ENCODE measurements around the gene CDK17. TPM values are rescaled to one million over a fixed set of nuclear protein-coding genes. Genes with fewer than 3 reads are reported as not detected.
"Not testable (repeated sequence)": the region's sequence is repeated elsewhere in the genome, so short reads cannot be mapped to it uniquely, and the experiment has no call there.

Gene CDK17
- total and polyA plus RNA-seq, 12 donors, result 8.5 to 32.4 (median 21.0) TPM

DNA sequence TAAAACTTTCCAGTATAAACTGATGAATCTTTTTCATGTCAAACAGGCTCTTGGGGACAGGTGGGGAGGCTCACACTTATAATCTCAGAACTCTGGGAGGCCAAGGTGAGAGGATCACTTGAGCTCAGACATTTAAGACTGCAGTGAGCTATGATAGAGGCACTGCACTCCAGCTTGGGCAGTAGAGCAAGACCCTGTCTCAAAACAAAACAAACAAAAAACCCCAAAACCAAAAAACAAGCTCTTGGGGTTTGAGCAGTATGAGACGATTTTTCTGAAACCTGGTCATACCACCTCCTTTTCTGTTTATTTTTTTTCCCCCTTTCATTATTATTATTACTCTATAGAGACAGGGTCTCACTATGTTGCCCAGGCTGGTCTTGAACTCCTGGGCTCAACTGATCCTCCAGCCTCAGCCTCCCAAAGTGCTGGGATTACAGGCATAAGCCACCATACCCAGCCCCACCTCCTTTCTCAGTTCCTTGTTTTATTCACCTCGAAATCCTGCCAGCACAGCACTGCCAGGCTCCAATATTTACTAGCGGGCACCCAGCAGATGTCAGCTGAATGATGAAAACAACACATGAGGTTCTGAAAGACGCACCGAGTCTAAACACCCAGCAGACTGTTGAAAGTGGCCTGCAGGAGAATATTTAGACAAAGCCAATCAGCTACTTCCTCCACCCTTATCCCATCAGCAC, 19.5 kb upstream of the CDK17 start:
- no peak overlapping the region for H3K27ac ChIP-seq
- TF ChIP-seq, protein P1, sequence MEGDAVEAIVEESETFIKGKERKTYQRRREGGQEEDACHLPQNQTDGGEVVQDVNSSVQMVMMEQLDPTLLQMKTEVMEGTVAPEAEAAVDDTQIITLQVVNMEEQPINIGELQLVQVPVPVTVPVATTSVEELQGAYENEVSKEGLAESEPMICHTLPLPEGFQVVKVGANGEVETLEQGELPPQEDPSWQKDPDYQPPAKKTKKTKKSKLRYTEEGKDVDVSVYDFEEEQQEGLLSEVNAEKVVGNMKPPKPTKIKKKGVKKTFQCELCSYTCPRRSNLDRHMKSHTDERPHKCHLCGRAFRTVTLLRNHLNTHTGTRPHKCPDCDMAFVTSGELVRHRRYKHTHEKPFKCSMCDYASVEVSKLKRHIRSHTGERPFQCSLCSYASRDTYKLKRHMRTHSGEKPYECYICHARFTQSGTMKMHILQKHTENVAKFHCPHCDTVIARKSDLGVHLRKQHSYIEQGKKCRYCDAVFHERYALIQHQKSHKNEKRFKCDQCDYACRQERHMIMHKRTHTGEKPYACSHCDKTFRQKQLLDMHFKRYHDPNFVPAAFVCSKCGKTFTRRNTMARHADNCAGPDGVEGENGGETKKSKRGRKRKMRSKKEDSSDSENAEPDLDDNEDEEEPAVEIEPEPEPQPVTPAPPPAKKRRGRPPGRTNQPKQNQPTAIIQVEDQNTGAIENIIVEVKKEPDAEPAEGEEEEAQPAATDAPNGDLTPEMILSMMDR (IDR thresholded peaks at IDR 0.05), result no peak
- DNase-seq, result no peak
- WGBS, 2 donors, result 91 to 92% methylated on average over 5 of the region's 5 CpGs
- H3K36me3 ChIP-seq, result no peaks in the 10 kb centered on the region
- no peaks in the 10 kb centered on the region for H3K27me3 ChIP-seq
- H3K9me3 ChIP-seq, result no peaks in the 10 kb centered on the region
- no peak overlapping the region for H3K4me3 ChIP-seq
- intact Hi-C loops (cut with DNase I), result loop anchor here in 2 of 10 donors (10.0 kb wide), 1 partner anchor 75 kb away; no protein-coding TSS in a partner anchor
- no peak for ATAC-seq
- H3K4me1 ChIP-seq, result peaks cover 0 to 24% (median 0%) of the 10 kb centered on the region in 9 donors

DNA sequence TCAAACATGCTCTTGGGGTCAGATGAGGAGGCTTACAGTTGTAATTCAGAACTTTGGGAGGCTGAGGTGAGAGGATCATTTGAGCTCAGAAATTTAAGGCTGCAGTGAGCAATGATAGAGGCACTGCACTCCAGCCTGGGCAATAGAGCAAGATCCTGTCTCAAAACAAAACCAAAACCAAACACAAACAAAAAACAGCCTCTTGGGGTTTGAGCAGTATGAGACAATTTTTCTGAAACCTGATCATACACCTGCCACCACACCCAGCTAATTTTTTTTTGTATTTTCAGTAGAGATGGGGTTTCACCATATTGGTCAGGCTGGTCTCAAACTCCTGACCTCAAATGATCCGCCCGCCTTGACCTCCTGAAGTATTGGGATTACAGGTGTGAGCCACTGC, 17.4 kb upstream of the CDK17 start:
- H3K27me3 ChIP-seq; H3K4me3 ChIP-seq; DNase-seq; intact Hi-C loops (cut with DNase I); H3K27ac ChIP-seq; H3K9me3 ChIP-seq; H3K36me3 ChIP-seq; ATAC-seq: not testable (repeated sequence)
- peaks cover 0 to 24% (median 0%) of the 10 kb centered on the region in 9 donors for H3K4me1 ChIP-seq
- WGBS, 2 donors, result 95 to 100% methylated on average over 2 of the region's 2 CpGs

DNA sequence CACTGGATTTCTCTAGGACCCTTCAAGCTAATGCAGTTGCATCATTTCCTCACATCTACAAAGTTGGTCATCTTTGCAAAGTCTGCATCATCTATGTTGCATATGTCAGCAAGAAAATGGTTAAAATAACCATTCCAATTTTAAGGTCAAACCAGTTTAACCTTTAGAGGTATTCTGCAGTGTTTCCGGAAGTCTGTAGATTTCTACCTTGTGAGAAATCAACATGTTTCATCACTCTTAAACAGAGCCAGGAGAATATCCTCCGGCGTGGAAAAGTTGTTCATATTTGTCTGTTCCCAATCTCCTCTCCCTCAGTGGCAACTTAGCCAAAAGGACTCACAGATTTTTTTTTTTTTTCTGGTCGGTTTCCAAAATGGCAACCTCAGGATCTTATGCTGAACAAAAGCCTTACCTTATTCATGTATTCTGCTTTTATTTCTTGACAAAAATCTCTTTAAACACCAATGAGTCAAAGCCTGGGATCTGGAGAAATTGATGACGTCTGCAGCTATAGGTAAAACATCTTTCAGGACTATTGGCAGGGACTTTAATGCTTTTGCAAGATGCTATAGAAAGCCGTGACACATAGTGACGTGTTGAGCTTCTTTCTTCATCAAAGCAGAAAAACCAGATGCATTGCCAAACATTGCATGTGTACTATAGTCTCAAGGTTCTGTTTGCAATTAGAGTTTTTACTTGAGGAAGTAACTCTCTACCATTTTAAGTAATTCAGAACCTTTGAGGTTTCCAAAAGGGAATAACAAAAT, 16.0 kb upstream of the CDK17 start:
- H3K4me3 ChIP-seq, result no peak overlapping the region
- ATAC-seq, result no peak
- H3K4me1 ChIP-seq, result peaks cover 0 to 18% (median 0%) of the 10 kb centered on the region in 9 donors
- DNase-seq, result no peak
- H3K27me3 ChIP-seq, result no peaks in the 10 kb centered on the region
- H3K9me3 ChIP-seq, result no peaks in the 10 kb centered on the region
- H3K27ac ChIP-seq, result no peak overlapping the region
- TF ChIP-seq, protein P1 (IDR thresholded peaks at IDR 0.05), result no peak
- no peaks in the 10 kb centered on the region for H3K36me3 ChIP-seq
- intact Hi-C loops (cut with DNase I), result no loop called here
- 85 to 88% methylated on average over 7 of the region's 7 CpGs for WGBS, 2 donors

DNA sequence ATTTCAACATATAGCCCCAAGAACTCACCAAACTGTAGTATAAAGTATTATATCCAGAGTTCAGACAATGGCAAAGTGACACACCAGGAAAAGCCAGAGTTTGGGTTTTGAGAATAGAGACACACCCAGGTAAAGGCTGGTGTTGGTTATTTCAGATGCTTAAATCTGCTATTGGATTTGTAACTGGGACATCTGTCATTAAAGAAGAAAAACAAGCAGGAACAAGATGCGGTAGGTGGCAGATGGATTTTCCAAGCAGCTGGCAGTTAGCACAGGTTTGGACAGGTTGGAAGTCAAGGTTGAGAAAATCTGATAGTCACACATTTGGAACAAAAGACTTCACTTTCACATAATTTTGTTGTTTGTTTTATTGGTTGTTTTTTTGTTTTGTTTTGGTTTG, 14.4 kb upstream of the CDK17 start:
- no peaks in the 10 kb centered on the region for H3K27me3 ChIP-seq
- TF ChIP-seq, protein P1 (IDR thresholded peaks at IDR 0.05), result no peak
- intact Hi-C loops (cut with DNase I), result no loop called here
- H3K36me3 ChIP-seq, result no peaks in the 10 kb centered on the region
- H3K4me1 ChIP-seq, result peaks cover 0 to 13% (median 0%) of the 10 kb centered on the region in 9 donors
- no peaks in the 10 kb centered on the region for H3K9me3 ChIP-seq
- ATAC-seq (no peak), DNase-seq (no peak)
- WGBS, 2 donors, result 94 to 97% methylated on average over 1 of the region's 1 CpG
- no peak overlapping the region for H3K4me3 ChIP-seq
- H3K27ac ChIP-seq, result no peak overlapping the region

DNA sequence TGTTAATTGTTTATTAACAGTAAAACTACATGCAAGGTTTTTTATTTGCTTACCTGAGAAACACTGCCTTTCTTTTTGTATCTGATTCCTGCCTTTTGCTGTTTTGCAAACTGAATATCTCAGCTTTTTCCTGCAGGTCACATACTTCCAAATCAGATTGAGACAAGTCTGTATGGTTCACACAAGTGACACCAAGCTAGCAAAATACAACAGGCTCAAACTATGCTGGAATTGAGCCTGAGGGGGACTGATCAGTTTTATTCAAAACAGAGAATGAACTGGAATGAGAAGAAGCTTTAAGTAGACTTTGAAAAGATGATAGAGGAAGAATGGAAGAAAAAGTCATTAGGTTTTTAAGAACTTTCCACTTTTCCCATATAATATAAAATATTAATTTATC, 12.2 kb upstream of the CDK17 start:
- intact Hi-C loops (cut with DNase I), result no loop called here
- TF ChIP-seq, protein P1 (IDR thresholded peaks at IDR 0.05), result no peak
- H3K27me3 ChIP-seq, result no peaks in the 10 kb centered on the region

More for the DNA sequence above, 12.2 kb upstream of the CDK17 start:
- Histone ChIP-seq H3K9me3 (no peaks in the 10 kb centered on the region), H3K4me3 (no peak overlapping the region), H3K27ac (no peak overlapping the region), H3K4me1 (peaks cover 0 to 26% (median 0%) of the 10 kb centered on the region in 9 donors), H3K36me3 (no peaks in the 10 kb centered on the region)
- ATAC-seq, result no peak
- no peak for DNase-seq

All from heart right ventricle (tissue), 16 donors.